GM10248 (cell line): ENCODE measurements around the gene KAZN.

Experiments used
- CTCF ChIA-PET: fragments of 300-600 bp; sonication (Branson Sonifier 250); formaldehyde crosslinking; extraction: SDS; loops from one replicate; lab custom pipeline; 2021; ENCODE audit warnings: antibody characterized with exemption; lab: Yijun Ruan, JAX
- POLR2A ChIA-PET: fragments of 350-650 bp; sonication (Branson Sonifier 250); formaldehyde crosslinking; extraction: SDS; loops from one replicate; lab custom pipeline; 2020; ENCODE audit warnings: antibody characterized with exemption; lab: Yijun Ruan, JAX
- DNase-seq: peaks from one replicate; pipeline ENCODE4 v3.0.0; 2012; ENCODE audit errors: extremely low spot score
- TF ChIP-seq, protein P1 (sequence below): IDR thresholded peaks from 2 replicates; pipeline ENCODE4 v1.5.1; 2012; ENCODE audit warnings: mild to moderate bottlenecking, low read depth; ENCODE audit errors: extremely low read depth, missing control alignments, control extremely low read depth

The KAZN gene

DNA sequence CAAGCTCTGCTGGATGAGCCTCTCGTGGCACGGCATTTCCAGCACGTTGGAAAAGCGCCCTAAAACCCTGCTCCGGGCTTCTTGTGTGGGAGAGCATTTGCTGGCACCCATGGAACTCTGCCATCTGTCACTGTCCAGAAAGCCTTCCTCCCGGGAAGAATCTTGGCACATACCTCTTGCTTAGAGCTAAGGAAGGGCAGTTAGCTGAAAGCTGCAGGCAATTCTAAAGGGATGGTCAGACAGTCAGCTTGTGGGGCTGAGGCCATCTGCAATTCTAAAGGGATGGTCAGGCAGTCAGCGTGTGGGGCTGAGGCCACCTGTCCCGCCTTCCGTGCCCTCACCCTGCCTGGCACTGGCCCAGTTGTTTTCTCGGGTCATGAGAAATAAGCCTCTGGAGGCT is 416.0 kb downstream of the KAZN start:
- ChIA-PET POLR2A (no interaction called here), CTCF (interaction anchor here (3.8 kb wide), 1 partner anchor 13 kb away, joined by 11 read pairs; no protein-coding TSS in a partner anchor)
- TF ChIP-seq, protein P1, sequence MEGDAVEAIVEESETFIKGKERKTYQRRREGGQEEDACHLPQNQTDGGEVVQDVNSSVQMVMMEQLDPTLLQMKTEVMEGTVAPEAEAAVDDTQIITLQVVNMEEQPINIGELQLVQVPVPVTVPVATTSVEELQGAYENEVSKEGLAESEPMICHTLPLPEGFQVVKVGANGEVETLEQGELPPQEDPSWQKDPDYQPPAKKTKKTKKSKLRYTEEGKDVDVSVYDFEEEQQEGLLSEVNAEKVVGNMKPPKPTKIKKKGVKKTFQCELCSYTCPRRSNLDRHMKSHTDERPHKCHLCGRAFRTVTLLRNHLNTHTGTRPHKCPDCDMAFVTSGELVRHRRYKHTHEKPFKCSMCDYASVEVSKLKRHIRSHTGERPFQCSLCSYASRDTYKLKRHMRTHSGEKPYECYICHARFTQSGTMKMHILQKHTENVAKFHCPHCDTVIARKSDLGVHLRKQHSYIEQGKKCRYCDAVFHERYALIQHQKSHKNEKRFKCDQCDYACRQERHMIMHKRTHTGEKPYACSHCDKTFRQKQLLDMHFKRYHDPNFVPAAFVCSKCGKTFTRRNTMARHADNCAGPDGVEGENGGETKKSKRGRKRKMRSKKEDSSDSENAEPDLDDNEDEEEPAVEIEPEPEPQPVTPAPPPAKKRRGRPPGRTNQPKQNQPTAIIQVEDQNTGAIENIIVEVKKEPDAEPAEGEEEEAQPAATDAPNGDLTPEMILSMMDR: no peak
- no peak for DNase-seq

DNA sequence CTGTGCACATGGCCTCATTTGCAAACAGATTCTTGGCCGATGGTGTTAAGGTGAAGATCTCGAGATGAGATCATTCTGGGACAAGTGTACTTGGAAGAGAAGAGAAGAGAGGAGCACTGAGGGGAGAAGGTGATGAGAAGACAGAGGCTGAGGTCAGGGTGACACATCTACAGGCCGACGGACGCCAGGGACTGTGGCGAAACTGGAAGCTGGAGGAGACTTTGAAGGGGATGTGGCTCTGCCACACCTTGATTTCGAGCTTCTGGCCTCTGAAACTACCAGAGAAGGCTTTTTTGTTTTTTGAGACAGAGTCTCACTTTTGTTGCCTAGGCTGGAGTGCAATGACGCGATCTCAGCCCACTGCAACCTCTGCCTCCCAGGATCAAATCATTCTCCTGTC is 417.5 kb downstream of the KAZN start:
- TF ChIP-seq, protein P1: no peak
- DNase-seq: no peak
- ChIA-PET POLR2A (no interaction called here), CTCF (interaction anchor here (3.1 kb wide), 1 partner anchor 11 kb away, joined by 12 read pairs; no protein-coding TSS in a partner anchor)

DNA sequence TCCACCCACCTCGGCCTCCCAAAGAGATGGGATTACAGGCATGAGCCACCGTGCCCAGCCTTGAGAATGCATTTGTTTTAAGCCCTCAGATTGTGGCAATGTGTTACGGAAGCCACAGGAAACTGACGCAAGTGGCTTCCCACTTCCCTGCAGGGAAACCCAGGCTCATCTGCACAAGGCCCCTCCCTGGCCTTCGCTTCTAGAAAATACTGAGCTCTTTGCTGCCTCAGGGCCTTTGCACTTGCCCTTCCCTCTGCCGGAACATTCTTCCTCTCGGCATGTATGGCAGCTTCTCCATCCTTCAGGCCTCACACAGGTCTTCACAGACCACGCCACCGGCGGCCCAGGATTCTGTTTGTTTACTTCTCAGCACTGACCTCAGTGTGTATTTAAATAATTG is 418.0 kb downstream of the KAZN start:
- TF ChIP-seq, protein P1: no peak
- no peak for DNase-seq
- ChIA-PET POLR2A (no interaction called here), CTCF (interaction anchor here (3.1 kb wide), 1 partner anchor 11 kb away, joined by 12 read pairs; no protein-coding TSS in a partner anchor)

DNA sequence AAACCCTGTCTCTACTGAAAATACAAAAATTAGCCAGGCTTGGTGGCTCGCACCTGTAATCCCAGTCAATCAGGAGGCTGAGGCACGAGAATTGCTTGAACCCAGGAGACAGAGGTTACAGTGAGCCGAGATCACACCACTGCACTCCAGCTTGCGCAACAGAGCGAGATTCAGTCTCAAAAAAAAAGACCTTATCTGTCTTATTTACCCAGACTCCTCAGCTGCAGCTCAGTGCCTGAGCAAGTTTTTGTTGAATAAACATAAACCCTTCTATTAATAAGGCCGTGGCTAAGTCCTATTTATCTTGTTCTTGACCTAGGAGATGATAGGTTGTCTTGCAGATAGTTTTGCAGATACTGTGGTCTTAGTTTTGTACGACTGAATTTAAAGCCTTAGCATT is 418.6 kb downstream of the KAZN start:
- TF ChIP-seq, protein P1: no peak
- CTCF ChIA-PET: interaction anchor here (3.1 kb wide), 1 partner anchor 10 kb away, joined by 12 read pairs; no protein-coding TSS in a partner anchor
- POLR2A ChIA-PET: no interaction called here

DNA sequence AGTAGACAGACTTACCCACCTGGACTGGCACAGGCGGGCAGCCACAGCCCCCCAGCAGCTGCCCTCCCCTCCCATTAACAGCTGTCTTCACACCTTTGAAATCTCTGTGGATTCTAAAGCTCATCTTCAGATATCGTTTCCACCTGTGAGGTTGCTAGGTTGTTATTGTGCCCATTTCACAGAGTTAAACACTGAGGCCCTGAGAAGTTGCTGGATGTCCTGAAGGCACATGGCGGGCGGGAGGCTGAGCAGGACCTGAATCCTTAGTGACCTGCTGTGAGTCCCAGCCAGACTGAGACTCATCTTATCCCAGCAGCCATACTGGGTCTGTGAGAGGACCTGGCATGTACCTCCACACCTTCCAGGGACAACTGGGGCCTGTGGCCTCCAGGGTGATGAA is 420.3 kb downstream of the KAZN start:
- DNase-seq: no peak
- ChIA-PET POLR2A (no interaction called here), CTCF (interaction anchor here (3.1 kb wide), 1 partner anchor 8 kb away, joined by 12 read pairs; no protein-coding TSS in a partner anchor)
- TF ChIP-seq, protein P1: no peak

More for the DNA sequence above, 418.6 kb downstream of the KAZN start:
- no peak for DNase-seq

DNA sequence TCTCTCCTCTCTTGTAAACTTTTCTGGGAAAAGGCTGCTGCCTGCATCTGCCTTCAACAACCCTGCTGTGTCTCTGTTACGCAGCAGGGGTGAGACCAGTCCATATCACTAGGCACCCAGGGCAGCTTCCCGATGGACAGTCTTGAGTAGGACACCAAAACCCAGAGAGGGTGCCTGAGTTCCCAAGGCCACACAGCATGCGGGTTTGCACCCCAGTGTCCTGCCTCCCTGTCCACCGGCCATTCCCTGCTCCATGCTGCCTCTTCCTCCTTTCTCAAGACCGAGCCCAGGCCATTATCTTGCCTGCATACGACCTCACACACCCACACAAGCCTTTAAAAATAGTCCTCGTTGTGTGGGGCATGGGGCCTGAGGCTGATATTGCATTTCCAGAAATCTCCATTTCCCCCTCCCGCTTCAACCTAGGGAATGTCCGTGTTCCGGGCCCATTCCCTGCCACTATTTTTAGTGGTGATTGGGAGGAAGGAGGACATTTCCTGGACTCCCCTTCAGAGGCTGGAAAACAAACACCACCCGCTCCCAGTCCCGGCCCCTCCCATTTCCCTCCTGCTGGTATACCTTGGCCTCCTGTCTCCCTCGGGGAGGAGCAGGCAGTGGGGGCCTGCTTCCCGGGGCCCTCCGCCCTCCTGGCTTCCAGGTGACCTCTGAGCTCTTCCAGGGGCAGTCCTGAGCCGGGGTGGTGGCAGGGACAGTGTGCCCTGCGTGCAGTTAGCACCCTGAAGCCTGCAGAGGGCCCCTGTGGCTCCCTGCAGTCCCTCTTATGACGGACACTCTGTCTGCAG is 422.7 kb downstream of the KAZN start:
- ChIA-PET POLR2A (no interaction called here), CTCF (interaction anchor here (1.2 to 1.5 kb wide), 3 partner anchors 7 to 18 kb away, joined by 3 to 4 read pairs (median 3); no protein-coding TSS in a partner anchor)
- no peak for DNase-seq
- TF ChIP-seq, protein P1: no peak
